ENCODE measurements around the gene ZNF500.
A peak's percentile ranks its signal among the peaks of the same experiment; 100 is the strongest.

ZNF500 gene

GRCh38 chr16:4803401-4803844, 36.5 kb upstream of the ZNF500 start:
- Histone ChIP-seq H3K9me3 (ENCODE audit: low read length) (no peaks in the 10 kb centered on the region), H2AFZ (ENCODE audit: low read length) (no peak overlapping the region), H3K27ac (ENCODE audit: low read depth, low read length, poor library complexity, severe bottlenecking) (peak overlapping the region; percentile 31), H3K9me2 (ENCODE audit: low read depth, low read length) (no peaks in the 10 kb centered on the region), H3K4me3 (ENCODE audit: low read depth, low read length, poor library complexity, severe bottlenecking) (peak overlapping the region; percentile 80), H4K20me1 (ENCODE audit: insufficient read depth, low read length) (no peaks in the 10 kb centered on the region), H3K36me3 (ENCODE audit: insufficient read depth, low read length) (peaks cover 21% of the 10 kb centered on the region), H3K9ac (ENCODE audit: low read length) (peak overlapping the region; percentile 65; the same call in 1 of the 2 replicates), H3K4me1 (ENCODE audit: insufficient read depth, low read length, severe bottlenecking) (peaks cover 16% of the 10 kb centered on the region), H3K27me3 (ENCODE audit: insufficient read depth, low read length) (no peaks in the 10 kb centered on the region), H3F3A (ENCODE audit: insufficient read depth, low read length) (no peaks in the 10 kb centered on the region), H3K79me2 (ENCODE audit: insufficient read depth, low read length) (no peaks in the 10 kb centered on the region), H3K4me2 (ENCODE audit: low read length) (peak overlapping the region; percentile 85)
- TF ChIP-seq CTCF (IDR thresholded peaks at IDR 0.05; ENCODE audit: low read length) (no peak), EZH2 (IDR thresholded peaks at IDR 0.05; ENCODE audit: borderline replicate concordance, low read length) (no peak)

- Histone ChIP-seq H3K27ac (ENCODE audit: low read depth, low read length, poor library complexity, severe bottlenecking) (peak overlapping the region; percentile 31), H3K36me3 (ENCODE audit: insufficient read depth, low read length) (peaks cover 19% of the 10 kb centered on the region), H3K27me3 (ENCODE audit: insufficient read depth, low read length) (no peaks in the 10 kb centered on the region), H3K9me3 (ENCODE audit: low read length) (no peaks in the 10 kb centered on the region), H3K4me3 (ENCODE audit: low read depth, low read length, poor library complexity, severe bottlenecking) (peak overlapping the region; percentile 80), H3F3A (ENCODE audit: insufficient read depth, low read length) (no peaks in the 10 kb centered on the region), H4K20me1 (ENCODE audit: insufficient read depth, low read length) (no peaks in the 10 kb centered on the region), H2AFZ (ENCODE audit: low read length) (no peak overlapping the region), H3K9ac (ENCODE audit: low read length) (peak overlapping the region; percentile 65), H3K9me2 (ENCODE audit: low read depth, low read length) (no peaks in the 10 kb centered on the region), H3K79me2 (ENCODE audit: insufficient read depth, low read length) (no peaks in the 10 kb centered on the region), H3K4me1 (ENCODE audit: insufficient read depth, low read length, severe bottlenecking) (peaks cover 16% of the 10 kb centered on the region), H3K4me2 (ENCODE audit: low read length) (peak overlapping the region; percentile 85)
- TF ChIP-seq EZH2 (IDR thresholded peaks at IDR 0.05; ENCODE audit: borderline replicate concordance, low read length) (no peak), CTCF (IDR thresholded peaks at IDR 0.05; ENCODE audit: low read length) (no peak)
These were observed 35.8 kb upstream of the ZNF500 start for GRCh38 chr16:4802659-4803287.

GRCh38 chr16:4801962-4802658, 35.1 kb upstream of the ZNF500 start, which contains the start of gene ROGDI:
Gene ROGDI (minus strand): TSS chr16:4802633. CDS start chr16:4802571, 62 bp downstream.
- Histone ChIP-seq H3K9me3 (ENCODE audit: low read length) (no peaks in the 10 kb centered on the region), H3K9me2 (ENCODE audit: low read depth, low read length) (no peaks in the 10 kb centered on the region), H3K36me3 (ENCODE audit: insufficient read depth, low read length) (peaks cover 12% of the 10 kb centered on the region), H3K4me3 (ENCODE audit: low read depth, low read length, poor library complexity, severe bottlenecking) (peak within 1 kb of the TSS; percentile 80), H3F3A (ENCODE audit: insufficient read depth, low read length) (no peaks in the 10 kb centered on the region), H3K4me2 (ENCODE audit: low read length) (peak within 1 kb of the TSS; percentile 85), H3K79me2 (ENCODE audit: insufficient read depth, low read length) (no peaks in the 10 kb centered on the region), H4K20me1 (ENCODE audit: insufficient read depth, low read length) (no peaks in the 10 kb centered on the region), H2AFZ (ENCODE audit: low read length) (no peak within 1 kb of the TSS), H3K4me1 (ENCODE audit: insufficient read depth, low read length, severe bottlenecking) (peaks cover 16% of the 10 kb centered on the region), H3K27me3 (ENCODE audit: insufficient read depth, low read length) (no peaks in the 10 kb centered on the region; the same call in 1 of the 2 replicates), H3K9ac (ENCODE audit: low read length) (peak within 1 kb of the TSS; percentile 65), H3K27ac (ENCODE audit: low read depth, low read length, poor library complexity, severe bottlenecking) (peak within 1 kb of the TSS; percentile 31)
- TF ChIP-seq EZH2 (IDR thresholded peaks at IDR 0.05; ENCODE audit: borderline replicate concordance, low read length) (no peak), CTCF (IDR thresholded peaks at IDR 0.05; ENCODE audit: low read length) (no peak)
